ENCODE results near the gene ZMIZ1.

ZMIZ1 gene

GRCh38 chr10:79068562-79069324 is at the start of gene ZMIZ1:
ZMIZ1 (plus strand) TSS chr10:79068966; CDS start chr10:79201633, 132,667 bp downstream.
- H3K36me3 ChIP-seq (replicated peaks) = no peaks in the 10 kb centered on the region
- in situ Hi-C loops (cut with HindIII; ENCODE audit: low pct_ligation_motif_present, low sequenced_read_pairs) = no loop called here
- peak within 1 kb of the TSS; percentile 91 for H3K4me3 ChIP-seq (ENCODE audit: low read depth, low read length)
- H3K27me3 ChIP-seq (replicated peaks) = no peaks in the 10 kb centered on the region
- TF ChIP-seq CTCF (IDR thresholded peaks at IDR 0.05; ENCODE audit: low read depth, low read length, missing control alignments) = no peak
- DNase-seq = peak; percentile 92
- H3K27ac ChIP-seq = peak within 1 kb of the TSS; percentile 66

DNA sequence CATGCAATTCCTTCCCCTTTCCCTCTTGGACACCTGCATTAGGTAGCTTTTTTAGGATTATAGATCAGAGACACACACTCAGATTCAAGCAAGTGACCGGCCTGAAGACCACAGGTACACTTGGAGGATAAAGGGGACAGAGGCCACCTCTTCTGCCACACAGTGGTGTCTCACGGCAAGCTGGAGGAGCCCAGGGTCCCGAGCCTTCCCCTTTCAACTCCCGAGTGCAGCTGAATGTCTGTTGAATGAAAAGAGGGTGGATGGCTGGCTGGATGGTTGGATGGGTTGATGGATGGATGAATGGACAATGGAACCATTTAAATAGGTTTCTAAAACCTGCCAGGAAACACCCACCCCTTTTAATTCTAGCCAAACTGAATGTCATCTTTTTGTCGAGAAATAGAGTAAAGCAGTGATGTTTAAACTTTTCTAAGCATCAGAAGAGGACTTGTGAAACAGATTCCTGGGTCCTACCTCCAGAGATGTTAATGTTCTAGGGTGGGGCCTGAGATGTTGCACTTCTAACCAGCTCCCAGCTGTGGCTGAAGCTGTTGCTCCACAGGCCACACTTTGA is 49.2 kb upstream of the ZMIZ1 start:
- Histone ChIP-seq H3K27ac (no peak overlapping the region), H3K4me3 (ENCODE audit: low read depth, low read length) (no peak overlapping the region), H3K27me3 (replicated peaks) (no peaks in the 10 kb centered on the region), H3K36me3 (replicated peaks) (no peaks in the 10 kb centered on the region)
- no peak for DNase-seq
- no peak for TF ChIP-seq CTCF (IDR thresholded peaks at IDR 0.05; ENCODE audit: low read depth, low read length, missing control alignments)
- in situ Hi-C loops (cut with HindIII; ENCODE audit: low pct_ligation_motif_present, low sequenced_read_pairs) = no loop called here

- Histone ChIP-seq H3K36me3 (replicated peaks) (no peaks in the 10 kb centered on the region), H3K27me3 (replicated peaks) (no peaks in the 10 kb centered on the region), H3K27ac (no peak overlapping the region), H3K4me3 (ENCODE audit: low read depth, low read length) (no peak overlapping the region)
- no peak for TF ChIP-seq CTCF (IDR thresholded peaks at IDR 0.05; ENCODE audit: low read depth, low read length, missing control alignments)
- no peak for DNase-seq
- in situ Hi-C loops (cut with HindIII; ENCODE audit: low pct_ligation_motif_present, low sequenced_read_pairs) = no loop called here
Observed at GRCh38 chr10:79020015-79020491, 48.7 kb upstream of the ZMIZ1 start.

DNA sequence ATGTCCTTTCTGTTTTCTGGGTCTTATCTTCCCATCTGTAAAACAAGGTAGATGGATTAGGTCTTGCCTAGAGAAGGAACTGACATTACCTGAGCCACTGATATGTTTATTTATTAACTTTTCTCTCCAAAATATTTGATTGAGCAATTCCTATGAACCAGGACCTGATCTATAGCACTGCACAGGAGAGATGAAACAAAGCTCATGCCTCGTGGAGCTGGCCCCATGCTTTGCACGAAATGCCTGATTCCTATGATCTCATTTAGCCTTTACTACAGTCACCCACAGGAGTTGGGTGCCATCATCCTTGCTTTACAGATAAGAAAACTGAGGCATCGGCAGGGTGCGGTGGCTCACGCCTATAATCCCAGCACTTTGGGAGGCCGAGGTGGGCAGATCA is 48.2 kb upstream of the ZMIZ1 start:
- in situ Hi-C loops (cut with HindIII; ENCODE audit: low pct_ligation_motif_present, low sequenced_read_pairs) = no loop called here
- TF ChIP-seq CTCF (IDR thresholded peaks at IDR 0.05; ENCODE audit: low read depth, low read length, missing control alignments) = no peak
- H3K4me3 ChIP-seq (ENCODE audit: low read depth, low read length) = no peak overlapping the region

GRCh38 chr10:79021331-79021907 is 47.3 kb upstream of the ZMIZ1 start:
- in situ Hi-C loops (cut with HindIII; ENCODE audit: low pct_ligation_motif_present, low sequenced_read_pairs) = no loop called here
- H3K27ac ChIP-seq = no peak overlapping the region
- no peak overlapping the region for H3K4me3 ChIP-seq (ENCODE audit: low read depth, low read length)
- DNase-seq = no peak
- H3K36me3 ChIP-seq (replicated peaks) = no peaks in the 10 kb centered on the region
- no peak for TF ChIP-seq CTCF (IDR thresholded peaks at IDR 0.05; ENCODE audit: low read depth, low read length, missing control alignments)
- H3K27me3 ChIP-seq (replicated peaks) = no peaks in the 10 kb centered on the region

More for the DNA sequence above, 48.2 kb upstream of the ZMIZ1 start:
- Histone ChIP-seq H3K27ac (no peak overlapping the region), H3K27me3 (replicated peaks) (no peaks in the 10 kb centered on the region), H3K36me3 (replicated peaks) (no peaks in the 10 kb centered on the region)
- DNase-seq = no peak

Data from brain microvascular endothelial cell (primary cell).